Activated T-cell treated with anti-CD3 and anti-CD28 coated beads, Interleukin-2, amount 50 U/mL, for 1 hour (primary cell): Measurements from ENCODE around the gene PCSK5.

Experiments used
- DNase-seq: peaks from one replicate; pipeline ENCODE4 v3.0.0-alpha.2; 2020

Gene PCSK5

GRCh38 chr9:76213751-76214150 lies 323.3 kb downstream of the PCSK5 start:
- no peak for DNase-seq

- DNase-seq, result no peak
Measured at GRCh38 chr9:76215066-76215465, 324.6 kb downstream of the PCSK5 start.

GRCh38 chr9:76216161-76216649 lies 325.7 kb downstream of the PCSK5 start:
- DNase-seq, result no peak

- DNase-seq, result no peak
Measured at GRCh38 chr9:76218117-76218885, 327.8 kb downstream of the PCSK5 start.

GRCh38 chr9:76218886-76219445 lies 328.5 kb downstream of the PCSK5 start:
- no peak for DNase-seq

GRCh38 chr9:76219560-76220151 lies 329.2 kb downstream of the PCSK5 start:
- DNase-seq, result no peak

- DNase-seq, result no peak
Measured at GRCh38 chr9:76221423-76221822, 330.9 kb downstream of the PCSK5 start.

GRCh38 chr9:76223749-76224340 lies 333.4 kb downstream of the PCSK5 start:
- DNase-seq, result no peak

GRCh38 chr9:76227156-76227555 lies 336.7 kb downstream of the PCSK5 start:
- DNase-seq, result no peak

- no peak for DNase-seq
Measured at GRCh38 chr9:76231001-76231400, 340.5 kb downstream of the PCSK5 start.

GRCh38 chr9:76232861-76233489 lies 342.5 kb downstream of the PCSK5 start:
- DNase-seq, result no peak

GRCh38 chr9:76240578-76240977 lies 350.1 kb downstream of the PCSK5 start:
- no peak for DNase-seq

GRCh38 chr9:76245518-76245917 lies 355.0 kb downstream of the PCSK5 start:
- no peak for DNase-seq

- no peak for DNase-seq
Measured at GRCh38 chr9:76246680-76247079, 356.2 kb downstream of the PCSK5 start.

- no peak for DNase-seq
Measured at GRCh38 chr9:76247426-76247825, 357.0 kb downstream of the PCSK5 start.

- DNase-seq, result no peak
Measured at GRCh38 chr9:76249309-76249708, 358.8 kb downstream of the PCSK5 start.

- DNase-seq, result no peak
Measured at GRCh38 chr9:76255781-76256455, 365.4 kb downstream of the PCSK5 start.

GRCh38 chr9:76257311-76257710 lies 366.8 kb downstream of the PCSK5 start:
- no peak for DNase-seq

- DNase-seq, result no peak
Measured at GRCh38 chr9:76266649-76267283, 376.3 kb downstream of the PCSK5 start.

GRCh38 chr9:76267284-76267652 lies 376.8 kb downstream of the PCSK5 start:
- no peak for DNase-seq

- no peak for DNase-seq
Measured at GRCh38 chr9:76269789-76270188, 379.3 kb downstream of the PCSK5 start.

- DNase-seq, result no peak
Measured at GRCh38 chr9:76271755-76272154, 381.3 kb downstream of the PCSK5 start.
